Fibroblast of the conjunctiva (primary cell): ENCODE results near the gene MYO7A.
"Not testable (repeated sequence)": the region's sequence is repeated elsewhere in the genome, so short reads cannot be mapped to it uniquely, and the experiment has no call there.

Source experiments
- DNase-seq: peaks from one replicate; pipeline ENCODE4 v3.0.0-alpha.2; 2010; ENCODE audit warnings: low read depth

The MYO7A gene

DNA sequence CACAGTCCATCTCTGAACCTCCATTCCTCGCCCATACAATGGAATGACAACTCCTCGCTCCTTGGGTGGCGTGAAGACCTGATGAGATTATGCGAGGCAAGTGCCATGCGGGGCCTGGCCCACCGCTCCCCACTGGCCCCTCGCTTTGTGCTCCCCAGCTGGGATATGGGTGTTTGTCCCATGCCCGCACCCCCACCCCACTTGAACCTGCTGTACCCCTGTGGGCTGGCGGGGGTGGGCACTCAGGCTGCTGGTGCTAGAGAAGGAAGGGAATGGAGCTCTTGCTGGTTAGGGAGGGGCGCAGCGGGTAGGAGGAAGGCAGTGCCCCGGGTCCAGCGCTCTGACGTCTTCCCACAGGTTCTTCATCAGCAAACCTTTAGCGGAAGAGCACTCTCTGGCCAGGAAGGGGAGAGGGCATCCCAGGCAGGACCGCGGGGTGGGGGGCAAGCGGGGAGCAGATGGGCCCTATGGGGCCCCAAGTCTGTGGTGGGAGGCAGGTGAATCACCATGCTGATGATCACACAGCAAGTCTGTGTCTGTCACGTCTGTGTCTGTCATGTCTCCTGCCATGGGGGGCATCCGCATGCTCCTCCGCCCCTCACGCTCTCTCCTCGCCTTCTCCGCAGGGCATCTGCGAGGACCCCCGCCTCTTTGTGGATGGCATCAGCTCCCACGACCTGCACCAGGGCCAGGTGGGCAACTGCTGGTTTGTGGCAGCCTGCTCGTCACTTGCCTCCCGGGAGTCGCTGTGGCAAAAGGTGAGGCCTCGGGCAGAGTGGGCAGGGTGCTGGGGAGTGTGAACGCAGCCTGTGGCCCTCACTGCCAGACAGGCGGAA, 34.8 kb upstream of the MYO7A start:
- DNase-seq, result no peak

DNA sequence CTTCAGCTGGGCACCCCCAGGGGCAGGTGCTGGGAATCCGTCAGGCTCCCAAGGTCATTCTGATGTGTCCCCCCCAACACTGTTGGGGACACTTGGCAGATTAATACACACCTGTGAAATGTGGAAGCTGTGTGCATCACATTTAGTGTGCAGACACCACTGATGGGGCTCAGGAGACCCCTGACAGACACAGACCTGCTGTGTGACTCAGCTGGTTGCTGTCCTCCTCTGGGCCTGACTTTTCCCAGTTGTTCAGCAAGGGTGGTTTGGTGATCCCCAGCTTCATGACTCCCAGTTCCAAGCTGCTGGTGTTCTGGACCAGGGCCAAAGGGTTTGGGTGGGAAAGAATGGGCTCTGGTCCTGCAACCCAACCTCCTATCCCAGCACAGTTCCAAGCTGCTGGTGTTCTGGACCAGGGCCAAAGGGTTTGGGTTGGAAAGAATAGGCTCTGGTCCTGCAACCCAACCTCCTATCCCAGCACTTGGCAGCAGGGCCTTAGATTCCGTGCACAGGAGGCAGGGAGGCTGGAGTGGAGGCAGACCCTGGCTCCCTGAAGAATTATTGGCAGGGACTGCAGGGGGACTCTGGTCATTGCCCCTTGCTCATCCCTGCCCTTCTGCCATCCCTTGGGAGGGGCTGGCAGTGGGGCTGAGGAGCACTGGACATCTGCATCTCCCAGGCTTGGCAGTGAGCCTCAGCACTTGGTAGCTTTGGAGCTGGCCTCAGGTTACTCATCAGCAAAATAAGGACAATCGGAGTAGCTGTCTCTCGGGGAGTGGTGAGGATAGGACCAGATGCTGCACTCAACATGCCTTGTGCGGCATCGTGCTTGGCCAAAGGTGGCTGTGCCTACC, 33.8 kb upstream of the MYO7A start:
- no peak for DNase-seq

DNA sequence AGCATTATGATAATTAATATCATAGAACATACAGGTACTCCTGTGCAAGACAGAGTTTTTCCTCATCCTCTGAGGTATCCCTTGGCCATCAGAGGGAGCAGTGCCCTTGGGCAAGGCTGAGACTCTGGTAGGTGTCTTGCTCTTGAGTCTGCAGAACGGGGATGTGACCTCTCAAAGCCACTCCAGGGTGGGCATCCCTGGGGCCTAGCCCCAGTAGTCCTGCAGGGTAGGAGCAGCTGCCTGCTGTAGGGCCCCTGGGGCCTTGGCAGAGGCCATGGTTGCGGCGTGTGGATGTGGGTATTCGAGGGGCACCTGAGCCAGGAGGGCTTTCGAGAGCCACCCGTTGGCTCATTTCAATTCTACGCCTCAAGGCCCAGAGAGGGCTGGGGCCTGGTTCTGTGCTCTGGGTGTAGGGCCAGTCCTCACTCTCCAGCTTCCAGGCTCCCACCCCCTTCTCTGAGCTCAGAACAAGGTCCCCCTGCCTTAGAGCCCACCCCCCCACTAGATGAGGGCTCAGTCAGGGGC, 33.1 kb upstream of the MYO7A start:
- DNase-seq, result no peak

DNA sequence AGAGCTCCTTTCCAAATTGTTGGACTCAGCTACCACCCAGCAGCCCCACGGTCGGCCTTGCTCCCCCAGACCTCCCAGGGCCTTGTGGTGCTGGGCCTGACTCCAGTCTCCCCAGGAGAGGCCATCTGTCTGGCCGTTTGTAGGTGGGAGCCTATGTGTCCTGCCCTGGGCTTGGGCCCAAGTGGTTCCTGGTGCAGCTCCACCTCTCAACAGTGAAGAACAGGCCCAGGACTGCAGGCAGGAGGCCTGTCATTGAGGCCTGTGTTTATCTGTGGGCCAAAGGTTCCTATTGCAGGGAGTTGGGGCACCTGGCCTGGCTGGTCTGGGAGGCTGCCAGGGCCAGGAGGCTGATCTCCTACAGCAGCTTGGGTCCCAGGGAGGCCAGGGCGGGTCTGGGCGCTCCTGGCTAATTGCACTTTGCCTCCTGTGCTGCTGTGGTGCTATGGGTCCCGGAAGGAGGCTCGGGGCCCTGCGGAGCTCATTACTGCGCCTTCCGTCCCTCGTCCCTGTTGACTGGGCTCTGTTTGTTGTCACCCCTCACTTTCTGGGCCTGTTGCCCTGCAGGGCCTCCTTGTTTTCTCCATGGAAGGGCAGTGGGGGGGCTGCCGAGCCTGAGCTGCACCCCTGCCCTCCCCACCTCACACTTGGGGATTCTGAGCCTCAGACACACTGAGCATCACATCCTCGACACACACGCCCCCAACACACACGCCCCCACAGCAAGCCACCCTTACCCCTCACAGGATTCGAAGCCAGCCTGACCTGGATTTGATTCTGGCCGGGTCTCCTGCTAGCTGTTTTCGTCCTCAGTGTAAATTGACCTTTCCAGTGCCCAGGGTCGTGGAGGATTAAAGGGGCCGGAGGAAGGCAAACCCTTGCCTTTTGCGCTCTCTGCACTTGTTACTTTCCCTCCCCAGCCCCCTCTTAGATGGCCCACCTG, 32.2 kb upstream of the MYO7A start:
- DNase-seq, result no peak

DNA sequence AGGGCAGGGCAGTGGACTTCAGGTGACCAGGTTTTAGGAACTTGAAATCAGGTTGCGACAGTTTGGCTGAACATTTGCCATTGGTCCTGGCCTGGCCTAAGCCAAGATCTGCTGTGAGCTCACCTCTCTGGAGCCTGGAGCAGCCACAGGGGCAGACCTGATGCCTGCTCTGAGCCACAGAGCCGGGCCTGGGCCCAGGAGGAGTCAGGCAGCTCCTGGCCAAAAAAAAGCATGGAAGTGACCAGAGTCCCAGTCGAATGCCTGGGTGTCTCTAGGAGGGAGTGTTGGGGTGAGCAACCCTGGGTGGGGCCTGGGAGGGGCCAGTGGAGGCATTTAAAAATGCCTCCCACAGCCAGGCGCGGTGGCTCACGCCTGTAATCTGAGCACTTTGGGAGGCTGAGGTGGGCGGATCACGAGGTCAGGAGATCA, 31.4 kb upstream of the MYO7A start:
- no peak for DNase-seq

DNA sequence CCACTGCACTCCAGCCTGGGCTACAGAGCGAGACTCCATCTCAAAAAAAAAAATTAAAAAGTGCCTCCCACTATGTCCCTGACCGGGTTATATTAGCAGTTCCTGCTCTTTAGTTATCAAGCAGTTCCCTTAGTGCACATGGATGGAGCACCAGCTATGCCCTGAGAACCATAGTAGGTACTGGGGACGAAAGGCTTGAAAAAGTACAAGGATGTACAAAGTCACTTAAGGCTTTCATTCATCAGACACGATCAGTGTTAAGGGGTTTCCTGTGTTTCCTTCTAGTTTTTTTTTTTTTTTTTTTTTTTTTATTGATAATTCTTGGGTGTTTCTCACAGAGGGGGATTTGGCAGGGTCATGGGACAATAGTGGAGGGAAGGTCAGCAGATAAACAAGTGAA, 30.9 kb upstream of the MYO7A start:
- DNase-seq, result not testable (repeated sequence)

DNA sequence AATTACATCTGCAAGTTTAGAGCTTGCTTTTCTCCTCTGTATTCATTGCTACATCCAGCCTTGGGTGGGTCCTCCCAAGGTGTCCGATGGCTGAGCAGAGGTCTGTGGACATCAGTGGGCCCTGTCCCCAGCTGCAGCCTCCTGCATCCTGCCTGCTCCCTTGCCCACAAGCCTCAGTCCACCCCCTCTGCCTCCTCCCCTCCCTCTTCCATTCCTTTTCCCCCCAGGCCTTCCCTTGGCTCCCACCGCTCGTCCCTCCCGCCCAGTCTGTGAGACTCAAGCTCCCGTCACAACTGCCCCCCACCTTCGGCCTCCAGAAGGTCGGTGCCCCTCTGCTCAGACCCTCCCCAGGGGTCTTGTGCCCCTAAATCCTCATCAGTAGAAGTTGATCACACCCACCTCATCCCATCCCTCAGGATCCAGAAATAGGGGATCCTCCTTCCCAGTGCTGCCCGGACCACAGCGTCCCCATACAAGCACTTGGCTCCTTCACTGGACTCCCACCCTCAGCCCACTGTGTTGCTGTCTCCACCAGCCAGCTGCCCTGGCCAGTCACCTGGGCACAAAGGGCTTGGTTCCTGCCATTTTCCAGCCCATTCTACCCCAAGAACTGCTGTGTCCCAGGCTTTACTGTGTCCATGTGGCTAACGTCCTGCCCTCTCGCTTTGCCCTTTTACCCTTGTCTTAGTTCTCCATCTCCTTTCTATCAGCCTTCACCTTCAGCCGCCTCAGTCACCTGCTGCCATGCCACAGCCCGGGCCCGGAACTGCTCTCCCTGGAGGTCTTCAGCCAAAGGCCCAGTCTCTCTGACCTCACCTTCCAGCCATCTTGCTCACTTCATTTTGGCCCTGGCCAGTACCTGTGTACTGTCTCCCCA, 27.6 kb upstream of the MYO7A start:
- no peak for DNase-seq

DNA sequence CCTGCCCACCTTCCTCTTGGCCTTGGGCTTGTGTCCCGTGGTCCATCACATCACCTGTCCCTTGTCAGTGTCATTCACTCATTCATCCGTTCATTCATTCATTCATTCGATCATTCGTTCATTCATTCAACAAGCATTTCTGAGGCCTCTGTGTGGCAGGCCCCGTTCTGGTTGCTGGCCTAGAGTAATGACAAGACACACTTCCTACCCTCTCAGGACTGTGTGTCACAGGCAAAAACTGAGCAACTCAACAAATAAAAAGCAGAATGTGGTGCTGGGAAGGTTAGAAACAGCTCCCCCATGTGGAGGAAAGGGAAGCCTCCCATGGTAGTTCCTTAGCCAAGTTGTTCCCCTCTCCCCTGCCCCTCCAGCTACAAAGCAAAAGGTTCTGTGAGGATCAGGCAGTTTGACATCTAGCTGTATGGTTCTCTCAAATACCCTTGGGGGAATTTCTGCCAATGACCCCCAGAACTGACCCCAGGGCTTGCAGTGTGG, 27.0 kb upstream of the MYO7A start:
- DNase-seq, result no peak

DNA sequence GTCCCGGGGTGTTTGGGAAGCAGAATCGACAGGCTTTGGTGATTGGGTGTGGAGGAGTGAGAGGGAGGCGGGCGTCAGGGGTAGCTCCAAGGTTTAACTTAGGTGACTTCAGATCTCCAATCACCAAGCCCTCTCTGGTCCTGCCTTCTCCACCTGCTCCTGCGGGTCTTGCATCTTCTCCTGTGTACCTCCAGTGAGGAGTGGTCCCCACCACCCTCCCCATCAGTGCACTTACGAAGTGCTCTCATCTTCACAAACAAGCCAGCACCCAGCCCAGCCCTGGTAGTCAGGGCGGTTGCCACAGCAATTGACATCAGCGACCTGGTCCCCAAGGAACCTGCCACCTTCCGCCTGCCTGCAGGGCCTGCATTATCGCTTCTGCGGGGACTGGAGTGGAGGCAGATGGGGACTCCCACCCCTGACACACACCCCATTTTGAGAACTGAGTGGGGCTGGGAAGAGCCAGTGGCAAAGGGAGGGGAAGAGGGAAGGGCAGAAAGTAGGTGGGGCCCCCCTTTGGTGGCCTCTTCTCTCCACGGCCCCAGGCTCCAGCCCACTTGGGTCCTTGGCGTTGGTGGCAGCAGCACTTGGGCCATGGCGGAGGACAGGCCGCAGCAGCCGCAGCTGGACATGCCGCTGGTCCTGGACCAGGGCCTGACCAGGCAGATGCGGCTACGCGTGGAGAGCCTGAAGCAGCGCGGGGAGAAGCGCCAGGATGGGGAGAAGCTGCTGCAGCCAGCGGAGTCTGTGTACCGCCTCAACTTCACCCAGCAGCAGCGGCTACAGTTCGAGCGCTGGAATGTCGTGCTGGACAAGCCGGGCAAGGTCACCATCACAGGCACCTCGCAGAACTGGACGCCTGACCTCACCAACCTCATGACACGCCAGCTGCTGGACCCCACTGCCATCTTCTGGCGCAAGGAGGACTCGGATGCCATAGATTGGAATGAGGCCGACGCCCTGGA, 25.5 kb upstream of the MYO7A start, which contains the start of gene OMP:
TSS of gene OMP (plus strand) at position 595 of the 965 bp plus-strand sequence. CDS start at position 595, 0 bp downstream.
- no peak for DNase-seq

DNA sequence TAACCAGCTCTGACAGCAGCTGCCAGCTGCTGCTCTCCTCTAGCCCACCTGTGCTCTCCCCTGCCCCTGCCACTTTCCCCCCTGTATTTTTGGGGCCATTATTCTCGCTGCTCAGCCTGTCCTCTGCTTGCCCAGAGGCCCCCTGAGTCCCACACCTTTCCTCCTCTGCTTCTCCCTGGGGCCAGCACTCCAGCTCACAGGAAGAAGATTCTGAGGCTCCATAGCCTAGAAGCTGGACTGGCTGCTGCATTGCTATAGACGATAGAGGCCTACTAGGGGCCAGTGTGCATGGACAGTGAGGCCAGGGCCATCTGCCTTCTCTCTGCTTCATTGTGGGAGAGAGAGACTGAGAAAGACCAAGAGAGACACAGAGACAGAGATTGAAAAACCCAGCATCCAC, 24.7 kb upstream of the MYO7A start:
- DNase-seq, result no peak

DNA sequence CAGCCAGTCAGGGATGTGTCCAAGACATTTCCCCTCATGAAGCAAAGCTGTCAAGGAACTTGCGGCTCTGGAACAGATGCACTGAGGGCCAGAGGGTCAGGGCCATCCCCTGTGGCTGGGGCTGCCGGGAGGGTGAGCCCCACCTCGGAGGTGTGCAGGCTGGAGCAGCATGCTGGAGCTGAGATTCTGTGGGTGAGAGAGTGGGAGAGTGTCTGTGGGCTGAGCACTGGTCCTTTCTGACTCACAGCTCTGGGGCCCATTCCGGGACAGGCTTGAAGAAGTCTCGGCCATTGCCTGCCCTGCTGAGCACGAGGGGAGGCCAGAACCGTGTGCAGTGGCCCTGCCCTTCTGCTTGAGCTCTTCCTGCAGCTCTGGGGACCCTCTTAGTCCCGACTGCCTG, 23.3 kb upstream of the MYO7A start:
- no peak for DNase-seq

DNA sequence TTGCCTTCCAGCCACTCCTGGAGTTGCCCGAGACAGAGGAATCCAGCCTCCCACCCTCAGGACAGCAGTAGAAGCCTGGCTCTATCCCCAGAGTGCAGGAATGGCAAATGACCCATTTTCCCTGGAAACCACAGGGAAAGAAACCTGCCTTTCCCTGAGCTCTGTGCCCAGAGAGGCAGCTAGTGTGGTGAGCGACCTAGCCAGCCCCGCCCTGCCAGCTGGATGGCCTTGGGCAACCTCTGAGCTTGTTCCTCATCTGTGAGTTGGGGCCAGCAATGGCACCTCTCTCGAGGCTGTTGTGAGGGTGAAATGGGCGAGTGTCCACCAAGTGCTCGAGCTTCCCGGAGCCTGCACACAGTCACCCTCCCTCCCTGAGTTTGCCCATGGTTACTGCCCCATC, 21.7 kb upstream of the MYO7A start:
- no peak for DNase-seq

DNA sequence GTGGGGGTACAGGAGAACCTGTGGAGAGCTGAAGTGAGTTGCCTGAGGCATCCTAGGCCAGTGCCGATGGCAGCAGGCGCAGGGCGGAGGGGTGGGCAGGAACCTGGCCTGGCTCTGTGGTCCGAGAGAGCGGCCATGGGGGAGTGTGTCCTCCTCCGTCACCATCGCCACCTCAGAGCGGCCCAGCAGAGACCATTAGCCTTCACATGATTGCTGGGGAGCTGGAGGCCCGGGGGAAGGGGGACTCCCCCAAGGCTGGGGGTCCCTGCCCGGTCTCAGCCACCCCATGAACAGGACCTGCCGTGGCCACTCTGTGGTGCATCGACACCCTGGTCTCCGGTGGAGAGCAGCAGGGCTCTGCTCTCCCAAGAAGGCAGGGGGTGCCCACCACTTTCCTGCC, 21.3 kb upstream of the MYO7A start:
- DNase-seq, result no peak

DNA sequence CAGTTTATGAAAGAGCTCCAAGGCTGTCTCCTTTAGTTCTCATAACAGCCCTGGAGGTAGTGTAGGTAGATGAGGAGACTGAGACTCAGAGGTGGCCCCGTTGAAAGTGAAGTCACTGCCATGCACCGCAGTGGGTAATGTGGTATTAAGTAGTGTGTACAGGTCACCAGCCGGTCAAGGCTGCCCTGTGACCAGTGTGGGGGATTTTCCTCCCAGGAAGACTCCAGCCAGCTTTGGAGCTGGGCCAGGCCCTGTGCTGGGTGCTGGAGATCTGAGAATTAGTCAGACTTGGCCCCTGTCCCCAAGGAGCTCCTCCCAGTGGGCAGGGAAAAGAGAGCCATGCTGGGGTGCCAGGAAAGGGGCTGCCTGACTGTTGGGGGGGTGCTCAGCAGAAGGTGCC, 20.1 kb upstream of the MYO7A start:
- peak; percentile 66 for DNase-seq

DNA sequence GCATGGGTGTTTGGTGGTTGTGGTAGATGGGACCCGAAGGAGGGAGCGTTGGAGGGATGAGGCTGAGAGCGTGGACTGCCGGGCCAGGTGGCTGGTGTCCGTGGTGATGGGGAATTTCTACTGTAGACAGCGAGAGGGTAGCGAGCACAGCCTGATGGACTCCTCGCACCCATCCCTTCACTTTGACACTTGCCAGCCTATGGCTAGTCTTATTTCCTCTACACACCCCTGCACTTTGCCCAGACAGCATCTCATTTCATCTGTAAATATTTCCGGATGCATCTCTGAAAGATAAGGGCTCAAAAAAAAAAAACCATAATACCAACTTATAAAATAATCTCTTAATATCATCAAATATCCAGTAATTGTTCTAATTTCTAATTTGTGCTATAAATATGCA, 19.6 kb upstream of the MYO7A start:
- no peak for DNase-seq

DNA sequence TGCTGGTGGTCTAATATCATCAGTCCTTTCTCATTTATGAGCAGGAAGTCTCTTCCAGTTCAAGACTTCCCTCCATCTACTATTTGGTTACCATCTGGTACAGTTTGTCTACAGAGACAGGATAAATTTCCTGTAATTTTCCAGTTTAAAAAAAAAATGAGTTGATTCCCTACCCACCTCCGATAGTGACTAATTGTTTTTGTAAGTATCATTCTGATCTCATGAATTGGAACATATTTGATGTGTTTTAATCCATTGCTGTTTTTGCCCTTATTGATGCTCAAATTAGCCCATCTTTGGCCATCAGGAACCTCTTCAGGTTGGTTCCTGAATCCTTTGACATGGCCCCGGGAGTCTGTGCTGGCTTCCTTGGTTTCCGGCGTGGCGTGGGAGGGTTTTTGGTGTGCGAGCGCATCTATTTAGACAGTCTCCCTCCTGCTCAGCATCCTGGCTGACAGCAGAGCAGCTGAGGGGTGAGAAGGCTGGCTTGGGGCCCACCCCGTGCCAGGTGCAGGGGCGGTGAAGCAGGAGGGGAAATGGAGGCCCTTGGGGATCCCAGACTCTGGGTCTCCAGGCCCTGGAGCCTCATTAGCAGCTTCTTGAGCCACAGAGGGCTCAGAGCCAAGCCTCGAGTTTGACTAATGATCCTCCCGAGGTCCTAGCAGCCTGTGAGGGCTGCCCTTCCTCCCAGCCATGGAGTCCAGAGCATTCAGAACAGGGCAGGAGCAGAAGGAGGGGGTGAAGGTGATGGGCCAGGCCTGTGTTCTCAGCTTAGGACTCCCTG, 18.6 kb upstream of the MYO7A start:
- DNase-seq, result no peak

DNA sequence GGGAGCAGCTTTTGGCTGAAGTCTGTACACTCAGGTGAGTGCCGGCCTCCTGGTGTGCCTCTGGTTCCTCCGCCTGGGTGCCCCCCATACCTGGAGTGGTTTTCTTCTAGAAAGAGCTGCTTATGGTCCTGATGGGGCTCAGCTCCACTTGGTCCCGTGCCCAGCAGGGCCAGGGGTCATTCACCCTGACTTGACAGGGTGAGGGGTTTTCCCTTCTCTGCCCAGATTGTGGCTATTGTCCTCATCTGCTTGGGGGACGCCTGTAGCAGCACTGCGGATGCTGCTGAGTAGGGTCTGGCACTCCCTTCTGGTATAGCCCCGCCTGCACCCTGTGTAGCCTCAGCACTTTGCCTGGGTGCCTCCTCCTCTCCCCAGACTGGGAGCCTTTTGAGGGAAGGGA, 17.2 kb upstream of the MYO7A start:
- no peak for DNase-seq

DNA sequence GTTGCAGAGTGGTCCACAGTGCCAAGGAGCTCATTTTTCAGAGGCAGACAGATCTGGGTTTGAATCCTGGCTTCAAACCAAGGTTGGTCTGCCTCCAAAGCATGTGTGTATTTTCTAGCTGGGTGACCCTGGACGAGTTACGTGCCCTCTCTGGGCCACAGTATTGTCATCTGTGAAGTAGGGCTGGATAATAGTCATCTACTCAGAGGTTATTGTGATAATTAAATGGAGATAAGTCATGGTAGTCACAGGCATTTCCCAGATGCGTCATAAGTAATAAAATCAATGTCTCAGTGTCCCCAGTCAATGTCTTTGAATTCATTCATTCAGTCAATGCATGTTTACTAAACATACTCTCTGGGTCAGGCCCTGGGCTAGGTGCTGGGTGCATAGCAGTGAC, 16.8 kb upstream of the MYO7A start:
- DNase-seq, result no peak

DNA sequence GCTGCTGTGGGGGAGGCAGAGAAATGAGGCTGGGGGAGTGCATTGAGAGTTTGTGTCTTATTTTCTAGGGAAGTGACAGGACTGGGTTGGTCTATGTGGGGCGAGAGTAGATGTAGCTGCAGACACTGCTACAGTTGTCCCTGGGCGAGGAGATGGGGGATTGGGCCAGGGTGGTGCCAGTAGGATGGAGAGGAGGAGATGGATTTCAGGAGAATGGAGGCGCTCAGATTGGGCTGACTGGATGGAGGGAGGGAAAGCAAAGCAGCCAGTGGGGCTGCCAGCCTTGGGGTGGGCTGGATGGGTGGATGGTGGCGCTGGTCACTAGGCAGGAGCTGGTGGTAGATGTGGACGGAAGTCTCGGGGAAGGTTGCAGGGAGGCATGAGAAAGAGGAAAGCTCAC, 16.1 kb upstream of the MYO7A start:
- no peak for DNase-seq
